A172 (cell line): ENCODE results near the gene CENPU. TPM values are rescaled to one million over a fixed set of nuclear protein-coding genes. Genes with fewer than 3 reads are reported as not detected.
A peak's percentile ranks its signal among the peaks of the same experiment; 100 is the strongest.

Source experiments
- DNase-seq: peaks from one replicate; pipeline ENCODE4 v3.0.0-alpha.2; 2015; ENCODE audit warnings: low spot score
- total RNA-seq: library from RNA; depleted of rRNA; stranded (reverse); fragments of >200 nt; shearing (Covaris generic); gene quantifications from 2 replicates; pipeline ENCODE4 v1.2.3, GENCODE V29; 2014; rRNA removed

The CENPU gene
- total RNA-seq, 1 experiment from 2014 or later = 92.7 TPM

DNA sequence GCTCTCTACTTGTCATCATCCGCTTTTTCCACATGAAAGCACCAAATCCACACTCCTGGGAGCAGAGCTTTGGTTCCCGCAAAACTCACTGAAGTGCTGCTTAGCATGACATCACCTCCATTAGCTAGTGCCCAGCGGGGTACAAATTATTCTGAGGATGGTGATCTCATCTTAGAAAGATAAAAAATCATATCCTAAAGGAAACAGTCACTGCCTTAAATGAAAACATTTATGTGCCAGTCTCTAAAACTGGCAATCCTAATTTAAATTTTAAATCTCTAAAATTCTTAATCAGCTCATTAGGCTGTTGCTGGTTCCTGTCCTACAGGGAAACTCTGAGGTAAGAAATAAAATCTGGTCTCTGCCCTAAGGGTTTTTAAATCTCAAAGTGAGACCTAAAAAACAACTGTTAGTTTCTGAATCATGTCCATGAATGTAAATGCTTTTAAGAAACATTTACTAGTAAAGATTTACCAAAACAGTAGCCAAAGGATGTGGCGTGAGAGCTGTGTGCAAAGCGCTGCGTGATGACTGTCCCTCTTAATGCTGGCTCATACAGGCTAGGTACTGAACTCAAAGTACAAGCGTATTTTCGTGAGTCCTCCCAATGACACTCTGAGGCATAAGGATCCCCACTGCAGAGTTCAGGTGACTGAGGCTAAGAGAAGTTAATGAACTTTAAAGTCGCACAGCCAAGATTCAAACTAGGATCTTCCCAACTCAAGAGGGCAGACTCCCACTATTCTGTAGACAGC, 89.2 kb downstream of the CENPU start:
- peak; percentile 63 for DNase-seq

Other genes starting within 250 kb of the CENPU start
- gene CASP3, start 84.6 kb downstream of the CENPU start, total RNA-seq = 57.5 and 57.9 TPM in 2 replicates
- 22.5 and 28.4 TPM in 2 replicates for gene PRIMPOL, start 84.4 kb downstream of the CENPU start, total RNA-seq
- gene ACSL1, start 91.9 kb upstream of the CENPU start, total RNA-seq = 25.9 and 27.2 TPM in 2 replicates